GM13976 (cell line): ENCODE data around the gene UBXN2A.

Experiments used
- DNase-seq: peaks from one replicate; pipeline ENCODE4 v3.0.0; 2012; ENCODE audit warnings: low spot score
- in situ Hi-C: fragments of 300-500 bp; cut with MboI; formaldehyde crosslinking; loops from one replicate; pipeline ENCODE4 v1.12.0; 2022; ENCODE audit warnings: low sequenced_read_pairs, mixed read lengths, inconsistent platforms; ENCODE audit not compliant: unreplicated experiment
- TF ChIP-seq, protein P1 (sequence below): IDR thresholded peaks from 2 replicates; pipeline ENCODE4 v1.5.1; 2012; ENCODE audit warnings: borderline replicate concordance, mild to moderate bottlenecking; ENCODE audit not compliant: insufficient read depth; ENCODE audit errors: extremely low read depth, missing control alignments, control extremely low read depth

The UBXN2A gene, protein sequence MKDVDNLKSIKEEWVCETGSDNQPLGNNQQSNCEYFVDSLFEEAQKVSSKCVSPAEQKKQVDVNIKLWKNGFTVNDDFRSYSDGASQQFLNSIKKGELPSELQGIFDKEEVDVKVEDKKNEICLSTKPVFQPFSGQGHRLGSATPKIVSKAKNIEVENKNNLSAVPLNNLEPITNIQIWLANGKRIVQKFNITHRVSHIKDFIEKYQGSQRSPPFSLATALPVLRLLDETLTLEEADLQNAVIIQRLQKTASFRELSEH

DNA sequence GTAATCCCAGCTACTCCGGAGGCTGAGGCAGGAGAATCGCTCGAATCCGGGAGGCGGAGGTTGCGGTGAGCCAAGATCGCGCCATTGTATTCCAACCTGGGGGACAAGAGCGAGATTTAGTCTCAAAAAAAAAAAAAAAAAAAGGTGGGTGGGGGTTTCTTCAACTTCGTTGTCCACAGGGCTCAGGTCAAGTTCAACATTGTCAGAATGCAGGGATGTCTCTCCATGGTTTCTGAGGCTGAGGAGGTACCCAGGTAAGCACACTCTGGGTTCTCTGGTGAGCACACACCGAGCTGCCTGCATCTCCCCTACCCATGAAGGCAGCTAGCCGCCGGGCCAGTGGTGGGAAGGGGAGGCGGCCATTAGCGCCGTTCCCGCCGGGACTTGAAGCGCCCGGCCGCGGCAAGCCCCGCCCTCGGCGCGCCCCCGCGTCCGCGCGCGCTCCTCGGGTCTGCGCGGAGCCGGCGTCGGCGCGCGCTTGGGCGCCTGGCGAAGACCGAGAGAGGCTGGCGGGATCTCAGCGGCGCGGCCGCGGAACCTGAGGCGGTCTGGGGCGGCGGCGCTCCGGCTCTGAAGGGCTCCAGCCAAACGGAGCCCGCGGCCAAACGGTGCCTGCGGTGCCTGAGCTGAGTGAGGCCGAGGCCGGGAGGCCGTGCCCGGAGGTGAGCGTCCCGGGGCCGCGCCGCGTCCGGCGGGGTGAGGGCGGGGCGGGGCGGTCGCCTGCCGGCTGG lies at the start of gene UBXN2A:
Gene UBXN2A (plus strand): TSS at position 477 of the 731 bp plus-strand sequence. CDS start 17,852 bp downstream, outside the sequence.
- in situ Hi-C loops: no loop called here
- TF ChIP-seq, protein P1, sequence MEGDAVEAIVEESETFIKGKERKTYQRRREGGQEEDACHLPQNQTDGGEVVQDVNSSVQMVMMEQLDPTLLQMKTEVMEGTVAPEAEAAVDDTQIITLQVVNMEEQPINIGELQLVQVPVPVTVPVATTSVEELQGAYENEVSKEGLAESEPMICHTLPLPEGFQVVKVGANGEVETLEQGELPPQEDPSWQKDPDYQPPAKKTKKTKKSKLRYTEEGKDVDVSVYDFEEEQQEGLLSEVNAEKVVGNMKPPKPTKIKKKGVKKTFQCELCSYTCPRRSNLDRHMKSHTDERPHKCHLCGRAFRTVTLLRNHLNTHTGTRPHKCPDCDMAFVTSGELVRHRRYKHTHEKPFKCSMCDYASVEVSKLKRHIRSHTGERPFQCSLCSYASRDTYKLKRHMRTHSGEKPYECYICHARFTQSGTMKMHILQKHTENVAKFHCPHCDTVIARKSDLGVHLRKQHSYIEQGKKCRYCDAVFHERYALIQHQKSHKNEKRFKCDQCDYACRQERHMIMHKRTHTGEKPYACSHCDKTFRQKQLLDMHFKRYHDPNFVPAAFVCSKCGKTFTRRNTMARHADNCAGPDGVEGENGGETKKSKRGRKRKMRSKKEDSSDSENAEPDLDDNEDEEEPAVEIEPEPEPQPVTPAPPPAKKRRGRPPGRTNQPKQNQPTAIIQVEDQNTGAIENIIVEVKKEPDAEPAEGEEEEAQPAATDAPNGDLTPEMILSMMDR: no peak
- peak; percentile 90 for DNase-seq

DNA sequence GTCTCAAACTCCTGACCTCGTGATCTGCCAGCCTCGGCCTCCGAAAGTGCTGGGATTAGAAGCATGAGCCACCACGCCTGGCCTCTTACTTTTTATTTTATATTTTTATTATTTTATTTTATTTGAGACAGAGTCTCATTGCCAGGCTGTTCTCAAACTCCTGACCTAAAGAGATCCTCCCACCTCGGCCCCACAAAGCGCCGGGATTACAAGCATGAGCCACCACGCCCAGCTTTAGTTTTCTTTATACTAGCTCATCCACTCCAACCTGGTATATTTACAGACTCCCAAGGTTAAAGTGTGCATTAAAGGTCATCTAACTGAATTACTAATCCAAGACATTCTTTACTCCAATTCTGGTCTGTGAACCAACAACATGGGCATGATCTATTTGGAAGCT lies 40.1 kb upstream of the UBXN2A start:
- TF ChIP-seq, protein P1: no peak
- in situ Hi-C loops: no loop called here
- no peak for DNase-seq

DNA sequence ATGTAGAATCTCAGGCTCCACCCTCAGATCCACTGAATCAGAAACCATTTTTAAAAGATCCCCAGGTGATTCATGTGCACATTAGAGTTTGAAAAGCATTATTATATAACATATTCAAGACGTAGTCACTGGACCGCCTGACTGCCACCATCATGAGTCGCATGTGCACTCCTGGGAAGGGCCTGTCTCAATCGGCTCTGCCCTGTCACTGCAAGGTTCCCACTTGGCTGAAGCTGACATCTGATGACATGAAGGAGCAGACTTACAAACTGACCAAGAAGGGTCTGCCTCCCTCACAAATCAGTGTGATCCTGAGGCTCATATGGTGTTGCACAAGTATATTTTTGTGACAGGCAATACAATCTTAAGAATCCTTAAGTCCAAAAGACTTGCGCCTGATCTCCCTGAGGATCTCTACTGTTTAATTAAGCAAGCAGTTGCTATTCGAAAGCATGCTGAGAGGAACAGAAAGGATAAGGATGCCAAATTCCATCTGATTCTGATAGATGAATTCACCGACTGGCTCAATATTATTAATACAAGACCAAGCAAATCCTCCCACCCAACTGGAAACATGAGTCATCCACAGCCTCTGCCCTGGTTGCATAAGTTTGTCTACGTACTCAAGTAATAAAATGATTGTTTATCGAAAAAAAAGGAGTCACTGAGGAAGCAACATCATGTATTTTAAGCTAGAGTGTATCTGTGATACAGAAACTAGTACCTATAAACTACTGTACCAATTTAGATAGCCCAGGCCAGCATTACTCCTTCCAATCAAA lies 39.5 kb upstream of the UBXN2A start:
- TF ChIP-seq, protein P1: no peak
- DNase-seq: no peak
- in situ Hi-C loops: no loop called here

DNA sequence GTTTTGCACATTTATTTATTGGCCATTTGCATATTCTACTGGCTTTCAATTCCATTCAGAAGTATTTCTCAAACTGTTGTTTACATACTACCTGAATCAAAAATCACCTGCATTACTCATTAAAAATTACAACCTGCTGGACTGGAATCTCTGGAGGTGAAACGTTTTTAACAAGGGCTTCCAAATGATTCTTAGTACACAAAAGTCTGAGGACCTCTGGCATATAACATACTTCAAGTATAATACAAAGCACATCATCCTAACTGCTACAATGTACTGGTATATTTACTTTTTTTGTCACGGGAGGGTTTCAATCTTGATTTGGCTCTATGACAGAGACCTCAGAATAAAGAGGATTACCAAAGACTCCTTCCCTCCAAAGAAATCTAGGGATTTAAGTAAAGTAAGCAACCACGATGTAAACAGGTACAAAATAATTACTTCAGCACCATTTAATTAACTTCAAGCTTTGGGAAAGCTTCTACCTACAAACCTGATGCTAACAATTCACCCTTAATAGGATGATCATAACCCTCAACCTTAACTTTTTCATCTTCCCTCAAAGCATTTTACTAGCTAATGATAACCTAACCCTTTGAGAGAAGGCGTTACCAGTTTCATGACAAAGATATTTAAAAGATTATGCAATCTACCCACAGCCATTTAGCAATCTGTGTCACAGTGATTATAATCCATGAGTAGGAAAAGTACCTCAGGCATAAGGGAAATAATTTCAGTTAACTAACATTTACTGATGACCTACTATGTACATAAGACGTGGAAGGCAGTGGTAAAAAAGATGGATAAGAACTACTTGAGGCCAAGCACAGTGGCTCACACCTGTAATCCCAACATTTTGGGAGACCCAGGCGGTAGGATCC lies 38.1 kb upstream of the UBXN2A start:
- no peak for DNase-seq
- TF ChIP-seq, protein P1: no peak
- in situ Hi-C loops: no loop called here

DNA sequence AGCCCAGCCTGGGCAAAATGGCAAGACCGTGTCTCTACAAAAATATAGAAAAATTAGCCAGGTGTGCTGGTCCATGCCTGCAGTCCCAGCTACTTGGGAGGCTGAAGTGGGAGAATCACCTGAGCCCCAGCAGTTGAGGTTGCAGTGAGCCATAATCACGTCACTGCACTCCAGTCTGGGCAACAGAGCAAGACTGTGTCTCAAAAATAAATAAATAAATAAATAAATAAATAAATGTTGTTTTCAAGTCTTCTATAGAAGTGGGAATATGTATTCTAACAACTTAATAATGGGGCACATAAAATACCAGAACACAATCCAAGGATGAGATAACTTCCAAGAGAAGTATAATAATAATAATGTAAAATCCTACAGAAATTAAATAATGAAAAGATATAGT lies 37.2 kb upstream of the UBXN2A start:
- TF ChIP-seq, protein P1: no peak
- DNase-seq: no peak
- in situ Hi-C loops: no loop called here

DNA sequence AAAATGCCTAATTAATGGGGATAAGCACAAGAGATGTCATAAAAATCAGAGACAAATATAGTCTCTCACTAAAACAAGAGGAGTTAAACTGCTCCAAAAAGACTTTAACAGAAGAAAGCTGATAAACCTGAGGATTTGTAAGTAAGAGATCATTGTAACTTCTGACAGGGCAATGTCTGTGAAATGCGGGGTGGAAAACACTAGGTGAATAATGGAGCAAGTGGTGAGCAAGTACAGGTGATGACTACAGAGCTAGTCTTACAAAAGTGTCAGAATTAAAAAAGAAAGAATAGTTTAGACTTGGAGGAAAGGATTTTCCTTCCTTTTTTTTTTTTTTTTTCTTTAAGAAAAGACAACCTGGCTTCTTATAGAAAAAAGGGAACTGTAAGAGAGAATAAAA lies 36.0 kb upstream of the UBXN2A start:
- in situ Hi-C loops: no loop called here
- TF ChIP-seq, protein P1: no peak
- DNase-seq: no peak
